HG03097 (cell line): ENCODE data around the gene AREG.

Experiments
- ATAC-seq: cut with Tn5 transposase; IDR thresholded peaks from one replicate; pipeline ENCODE4 v1.9.1; 2021; ENCODE audit not compliant: unreplicated experiment, low FRiP score

The AREG gene

DNA sequence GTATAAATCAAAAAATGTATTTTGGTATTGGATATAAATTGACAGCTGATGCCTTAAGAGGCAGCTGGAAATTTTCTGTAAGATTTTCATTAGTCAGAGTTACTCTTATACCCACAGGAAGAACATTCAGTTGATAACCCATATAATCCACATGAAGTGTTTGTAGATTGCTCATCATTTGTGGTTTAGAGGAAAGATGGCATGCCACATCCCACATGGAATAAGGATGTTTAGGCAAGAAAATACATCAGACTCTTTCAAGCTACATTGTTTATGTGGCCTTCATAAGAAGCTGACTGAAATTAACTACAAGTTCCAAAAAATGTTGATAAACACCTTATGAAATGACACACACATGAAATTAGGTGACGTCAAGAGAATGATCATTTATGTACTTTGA, 56.6 kb downstream of the AREG start:
- no peak for ATAC-seq

DNA sequence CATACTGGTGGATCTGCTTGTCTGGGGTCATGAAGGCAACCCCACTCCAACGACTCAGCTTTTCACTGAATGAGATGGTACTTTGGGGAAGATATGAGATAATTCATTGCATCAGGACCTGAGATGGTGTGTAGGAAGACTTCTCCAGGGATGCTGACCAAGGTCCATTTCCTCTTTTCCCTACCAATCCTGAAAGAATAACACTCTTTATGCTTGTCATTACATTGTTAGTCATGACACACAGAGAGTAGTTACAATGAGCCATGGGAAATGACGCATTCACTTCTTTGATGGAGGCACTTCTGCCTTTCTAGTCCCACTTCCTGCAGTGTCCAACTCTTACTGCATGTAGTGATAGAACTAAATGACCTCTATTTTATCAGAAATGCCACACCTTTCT, 58.6 kb downstream of the AREG start:
- no peak for ATAC-seq

DNA sequence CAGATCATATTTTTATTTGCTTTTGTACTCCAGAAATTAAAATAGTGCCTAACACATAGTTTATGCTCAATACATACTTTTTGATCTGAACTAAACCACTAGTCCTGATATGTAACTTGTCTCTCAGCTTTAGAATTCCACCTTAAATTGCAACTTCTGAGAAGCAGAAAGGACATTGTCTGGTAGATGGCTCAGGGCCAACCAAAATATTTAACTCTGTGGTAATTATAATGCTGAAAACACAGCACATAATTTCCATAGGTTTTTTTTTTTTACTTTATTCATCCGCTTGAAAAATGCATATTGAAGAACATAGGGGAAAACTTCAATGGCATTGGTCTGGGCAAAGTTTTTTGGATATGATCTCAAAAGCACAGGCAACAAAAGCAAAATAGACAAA, 59.3 kb downstream of the AREG start:
- ATAC-seq, result no peak
